Medulla oblongata (tissue), 1 donor: ENCODE measurements around the gene WFDC1.
A peak's percentile ranks its signal among the peaks of the same experiment; 100 is the strongest.

Experiments used
- DNase-seq: peaks from one replicate; pipeline ENCODE4 v3.0.0-alpha.2; 2015; ENCODE audit errors: extremely low spot score

The WFDC1 gene

GRCh38 chr16:84302111-84302954, 7.7 kb downstream of the WFDC1 start:
- no peak for DNase-seq

GRCh38 chr16:84303023-84303422, 8.3 kb downstream of the WFDC1 start:
- peak; percentile 50 for DNase-seq

- no peak for DNase-seq
Observed at GRCh38 chr16:84303516-84303915, 8.8 kb downstream of the WFDC1 start.

GRCh38 chr16:84306564-84306963, 11.9 kb downstream of the WFDC1 start:
- DNase-seq: no peak

GRCh38 chr16:84307209-84307954, 12.7 kb downstream of the WFDC1 start:
- DNase-seq: no peak

- DNase-seq: peak; percentile 37
Observed at GRCh38 chr16:84308120-84308519, 13.4 kb downstream of the WFDC1 start.

GRCh38 chr16:84310642-84311041, 16.0 kb downstream of the WFDC1 start:
- DNase-seq: no peak

GRCh38 chr16:84312783-84313382, 18.2 kb downstream of the WFDC1 start:
- no peak for DNase-seq

- DNase-seq: no peak
Observed at GRCh38 chr16:84313921-84314320, 19.2 kb downstream of the WFDC1 start.

- no peak for DNase-seq
Observed at GRCh38 chr16:84314373-84314772, 19.7 kb downstream of the WFDC1 start.

GRCh38 chr16:84314814-84315213, 20.1 kb downstream of the WFDC1 start:
- DNase-seq: no peak

GRCh38 chr16:84315422-84315821, 20.7 kb downstream of the WFDC1 start:
- no peak for DNase-seq

GRCh38 chr16:84318091-84318975, 23.7 kb downstream of the WFDC1 start:
- DNase-seq: no peak

GRCh38 chr16:84319146-84319760, 24.6 kb downstream of the WFDC1 start:
- DNase-seq: no peak

GRCh38 chr16:84320511-84320910, 25.8 kb downstream of the WFDC1 start:
- no peak for DNase-seq

- DNase-seq: no peak
Observed at GRCh38 chr16:84321932-84322331, 27.3 kb downstream of the WFDC1 start.

GRCh38 chr16:84322749-84323148, 28.1 kb downstream of the WFDC1 start:
- DNase-seq: no peak

GRCh38 chr16:84323606-84324005, 28.9 kb downstream of the WFDC1 start:
- no peak for DNase-seq

GRCh38 chr16:84324434-84325262, 30.0 kb downstream of the WFDC1 start:
- no peak for DNase-seq

- DNase-seq: no peak
Observed at GRCh38 chr16:84326545-84326944, 31.9 kb downstream of the WFDC1 start.
